ENCODE results near the gene AFG1L.

DNA sequence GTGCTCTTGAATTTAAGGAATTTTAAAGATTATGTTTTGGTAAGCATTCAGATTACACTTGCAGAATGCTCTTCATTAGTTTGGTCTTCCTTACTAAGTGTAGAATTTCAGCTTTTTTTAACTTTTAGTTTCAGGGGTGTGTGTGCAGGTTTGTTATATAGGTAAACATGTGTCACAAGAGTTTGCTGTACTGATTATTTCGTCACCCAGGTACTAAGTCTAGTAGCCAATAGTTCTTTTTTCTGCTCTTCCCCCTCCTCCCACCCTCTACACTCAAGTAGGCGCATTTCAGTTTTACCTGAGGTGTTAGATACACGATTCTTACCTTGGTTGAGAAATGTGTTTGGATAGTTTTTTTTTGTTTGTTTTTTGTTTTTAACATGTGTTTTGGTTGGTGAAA lies 68.3 kb downstream of the AFG1L start:
- TF ChIP-seq, protein P1, sequence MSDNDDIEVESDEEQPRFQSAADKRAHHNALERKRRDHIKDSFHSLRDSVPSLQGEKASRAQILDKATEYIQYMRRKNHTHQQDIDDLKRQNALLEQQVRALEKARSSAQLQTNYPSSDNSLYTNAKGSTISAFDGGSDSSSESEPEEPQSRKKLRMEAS (IDR thresholded peaks at IDR 0.05) = peak; percentile 34
- TF ChIP-seq, protein P2, sequence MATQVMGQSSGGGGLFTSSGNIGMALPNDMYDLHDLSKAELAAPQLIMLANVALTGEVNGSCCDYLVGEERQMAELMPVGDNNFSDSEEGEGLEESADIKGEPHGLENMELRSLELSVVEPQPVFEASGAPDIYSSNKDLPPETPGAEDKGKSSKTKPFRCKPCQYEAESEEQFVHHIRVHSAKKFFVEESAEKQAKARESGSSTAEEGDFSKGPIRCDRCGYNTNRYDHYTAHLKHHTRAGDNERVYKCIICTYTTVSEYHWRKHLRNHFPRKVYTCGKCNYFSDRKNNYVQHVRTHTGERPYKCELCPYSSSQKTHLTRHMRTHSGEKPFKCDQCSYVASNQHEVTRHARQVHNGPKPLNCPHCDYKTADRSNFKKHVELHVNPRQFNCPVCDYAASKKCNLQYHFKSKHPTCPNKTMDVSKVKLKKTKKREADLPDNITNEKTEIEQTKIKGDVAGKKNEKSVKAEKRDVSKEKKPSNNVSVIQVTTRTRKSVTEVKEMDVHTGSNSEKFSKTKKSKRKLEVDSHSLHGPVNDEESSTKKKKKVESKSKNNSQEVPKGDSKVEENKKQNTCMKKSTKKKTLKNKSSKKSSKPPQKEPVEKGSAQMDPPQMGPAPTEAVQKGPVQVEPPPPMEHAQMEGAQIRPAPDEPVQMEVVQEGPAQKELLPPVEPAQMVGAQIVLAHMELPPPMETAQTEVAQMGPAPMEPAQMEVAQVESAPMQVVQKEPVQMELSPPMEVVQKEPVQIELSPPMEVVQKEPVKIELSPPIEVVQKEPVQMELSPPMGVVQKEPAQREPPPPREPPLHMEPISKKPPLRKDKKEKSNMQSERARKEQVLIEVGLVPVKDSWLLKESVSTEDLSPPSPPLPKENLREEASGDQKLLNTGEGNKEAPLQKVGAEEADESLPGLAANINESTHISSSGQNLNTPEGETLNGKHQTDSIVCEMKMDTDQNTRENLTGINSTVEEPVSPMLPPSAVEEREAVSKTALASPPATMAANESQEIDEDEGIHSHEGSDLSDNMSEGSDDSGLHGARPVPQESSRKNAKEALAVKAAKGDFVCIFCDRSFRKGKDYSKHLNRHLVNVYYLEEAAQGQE (IDR thresholded peaks at IDR 0.05) = no peak
- TF ChIP-seq, protein P3, sequence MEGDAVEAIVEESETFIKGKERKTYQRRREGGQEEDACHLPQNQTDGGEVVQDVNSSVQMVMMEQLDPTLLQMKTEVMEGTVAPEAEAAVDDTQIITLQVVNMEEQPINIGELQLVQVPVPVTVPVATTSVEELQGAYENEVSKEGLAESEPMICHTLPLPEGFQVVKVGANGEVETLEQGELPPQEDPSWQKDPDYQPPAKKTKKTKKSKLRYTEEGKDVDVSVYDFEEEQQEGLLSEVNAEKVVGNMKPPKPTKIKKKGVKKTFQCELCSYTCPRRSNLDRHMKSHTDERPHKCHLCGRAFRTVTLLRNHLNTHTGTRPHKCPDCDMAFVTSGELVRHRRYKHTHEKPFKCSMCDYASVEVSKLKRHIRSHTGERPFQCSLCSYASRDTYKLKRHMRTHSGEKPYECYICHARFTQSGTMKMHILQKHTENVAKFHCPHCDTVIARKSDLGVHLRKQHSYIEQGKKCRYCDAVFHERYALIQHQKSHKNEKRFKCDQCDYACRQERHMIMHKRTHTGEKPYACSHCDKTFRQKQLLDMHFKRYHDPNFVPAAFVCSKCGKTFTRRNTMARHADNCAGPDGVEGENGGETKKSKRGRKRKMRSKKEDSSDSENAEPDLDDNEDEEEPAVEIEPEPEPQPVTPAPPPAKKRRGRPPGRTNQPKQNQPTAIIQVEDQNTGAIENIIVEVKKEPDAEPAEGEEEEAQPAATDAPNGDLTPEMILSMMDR (IDR thresholded peaks at IDR 0.05; ENCODE audit: low read depth, low read length, missing input control) = no peak
- TF ChIP-seq RAD21 (IDR thresholded peaks at IDR 0.05) = peak; percentile 35 to 48

All from liver (tissue), 3 donors.